Gastrocnemius medialis (tissue), 4 donors: ENCODE data around the gene UCK2.

Experiments
- CTCF ChIP-seq, 5 experiments: fragments of 450-650 bp in 3 of 5; fragments of 200-600 bp in 2 of 5; sonication (generic) in 2 of 5; IDR thresholded peaks in 4 of 5; conservative IDR thresholded peaks in 1 of 5; 1 replicate in 4 of 5; 2 replicates in 1 of 5; pipeline ENCODE4 v1.5.1; 2016 to 2019; ENCODE audit warnings: antibody characterized with exemption in 5 of 5, mild to moderate bottlenecking in 3 of 5, moderate library complexity in 3 of 5
- POLR2A ChIP-seq, 2 donors: fragments of 450-650 bp; IDR thresholded peaks; one replicate each; pipeline ENCODE4 v1.6.1; 2017; ENCODE audit warnings: antibody characterized with exemption in 2 of 2, mild to moderate bottlenecking in 2 of 2, moderate library complexity in 2 of 2

GRCh38 chr1:165876121-165876520 lies 48.7 kb downstream of the UCK2 start:
- no peak for TF ChIP-seq CTCF (IDR thresholded peaks at IDR 0.05 in 4 of 5, conservative IDR thresholded peaks at IDR 0.05 in 1 of 5)
- no peak for TF ChIP-seq POLR2A (IDR thresholded peaks at IDR 0.05)
